HG03045 (cell line): ENCODE results near the gene SPRED3.
"Not testable (repeated sequence)": the region's sequence is repeated elsewhere in the genome, so short reads cannot be mapped to it uniquely, and the experiment has no call there.

ENCODE experiments used
- ATAC-seq: cut with Tn5 transposase; IDR thresholded peaks from one replicate; pipeline ENCODE4 v1.9.1; 2021; ENCODE audit warnings: mild to moderate bottlenecking, moderate library complexity; ENCODE audit not compliant: unreplicated experiment

Gene SPRED3

GRCh38 chr19:38389957-38390924 lies 1.7 kb downstream of the SPRED3 start:
- no peak for ATAC-seq

DNA sequence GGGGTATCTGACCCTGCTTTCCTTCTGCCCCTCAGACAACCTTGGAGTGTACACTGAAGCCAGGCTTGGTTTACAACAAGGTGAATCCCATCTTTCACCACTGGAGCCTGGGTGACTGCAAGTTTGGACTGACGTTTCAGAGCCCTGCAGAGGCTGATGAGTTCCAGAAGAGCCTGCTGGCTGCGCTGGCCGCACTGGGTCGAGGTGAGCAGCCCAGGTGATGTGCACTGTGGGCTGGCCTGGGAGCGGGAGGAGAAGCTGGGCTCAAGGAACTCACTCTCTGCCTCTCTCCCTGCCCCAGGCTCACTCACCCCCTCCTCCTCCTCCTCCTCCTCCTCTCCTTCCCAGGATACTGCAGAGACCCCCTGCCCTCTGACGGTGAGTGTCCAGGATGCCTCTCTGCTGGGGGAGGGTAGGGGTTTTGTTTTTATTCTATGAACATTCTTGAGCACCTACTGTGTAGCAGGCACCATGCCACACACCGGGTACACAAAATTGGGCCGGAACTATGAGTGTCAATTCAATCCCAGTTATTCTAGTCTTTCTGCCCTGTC lies 3.5 kb downstream of the SPRED3 start:
- no peak for ATAC-seq

- ATAC-seq: no peak
Observed at GRCh38 chr19:38392707-38393308, 4.3 kb downstream of the SPRED3 start.

DNA sequence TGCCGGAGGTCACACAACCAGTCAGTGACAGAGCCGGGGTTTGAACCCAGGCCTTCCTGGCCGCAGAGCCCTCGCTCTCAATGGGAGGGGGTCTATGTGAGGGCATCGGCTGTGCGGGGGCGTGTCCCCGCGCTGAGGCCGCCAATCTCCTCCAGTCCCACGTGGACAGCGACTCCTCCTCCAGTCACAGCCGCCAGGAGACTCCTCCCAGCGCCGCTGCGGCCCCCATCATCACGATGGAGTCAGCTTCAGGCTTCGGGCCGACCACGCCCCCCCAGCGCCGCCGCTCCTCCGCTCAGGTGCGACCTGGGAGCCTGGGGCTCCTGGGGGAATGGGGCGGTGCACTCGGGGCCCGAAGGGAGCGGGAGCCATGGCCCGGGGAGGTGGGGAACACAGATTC lies 6.0 kb downstream of the SPRED3 start:
- ATAC-seq: no peak

GRCh38 chr19:38395381-38396114 lies 7.1 kb downstream of the SPRED3 start:
- no peak for ATAC-seq

- no peak for ATAC-seq
Observed at GRCh38 chr19:38399081-38399480, 10.6 kb downstream of the SPRED3 start.

DNA sequence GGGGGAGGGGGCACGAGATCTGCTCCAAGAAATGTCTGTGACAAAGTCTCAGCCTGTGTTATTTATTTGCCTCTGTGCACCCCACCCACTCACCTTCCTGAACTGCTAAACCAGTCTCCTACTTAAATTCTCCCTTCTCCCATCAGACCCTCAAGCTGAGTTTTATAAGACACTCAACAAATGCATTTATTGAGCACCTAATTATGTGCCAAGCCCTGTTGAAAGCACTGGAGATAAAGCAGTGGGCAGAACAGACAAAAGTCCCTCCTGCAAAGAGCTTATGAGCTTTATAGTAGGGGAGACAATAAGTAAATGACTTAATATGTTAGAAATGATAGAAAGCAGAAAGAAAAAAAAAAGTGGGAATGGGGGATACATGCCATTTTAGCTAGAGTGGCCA lies 11.0 kb downstream of the SPRED3 start:
- ATAC-seq: no peak

GRCh38 chr19:38400361-38400760 lies 11.9 kb downstream of the SPRED3 start:
- ATAC-seq: no peak

GRCh38 chr19:38401148-38401547 lies 12.7 kb downstream of the SPRED3 start:
- ATAC-seq: no peak

DNA sequence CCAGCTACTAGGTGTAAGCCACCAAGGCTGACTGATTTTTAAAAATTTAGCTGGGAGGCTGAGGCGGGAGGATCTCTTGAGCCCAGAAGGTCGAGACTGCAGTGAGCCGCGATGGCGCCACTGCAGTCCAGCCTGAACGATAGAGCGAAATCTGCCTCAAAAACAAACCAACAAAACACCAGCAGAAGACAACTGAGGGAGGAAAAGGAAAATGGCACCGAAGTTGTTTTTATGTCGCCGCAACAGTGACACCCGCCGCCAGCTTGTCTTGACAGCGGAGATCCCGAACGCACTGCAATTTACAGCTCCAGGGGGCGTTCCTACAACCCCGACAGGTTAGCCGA lies 14.1 kb downstream of the SPRED3 start:
- peak; percentile 3 for ATAC-seq

DNA sequence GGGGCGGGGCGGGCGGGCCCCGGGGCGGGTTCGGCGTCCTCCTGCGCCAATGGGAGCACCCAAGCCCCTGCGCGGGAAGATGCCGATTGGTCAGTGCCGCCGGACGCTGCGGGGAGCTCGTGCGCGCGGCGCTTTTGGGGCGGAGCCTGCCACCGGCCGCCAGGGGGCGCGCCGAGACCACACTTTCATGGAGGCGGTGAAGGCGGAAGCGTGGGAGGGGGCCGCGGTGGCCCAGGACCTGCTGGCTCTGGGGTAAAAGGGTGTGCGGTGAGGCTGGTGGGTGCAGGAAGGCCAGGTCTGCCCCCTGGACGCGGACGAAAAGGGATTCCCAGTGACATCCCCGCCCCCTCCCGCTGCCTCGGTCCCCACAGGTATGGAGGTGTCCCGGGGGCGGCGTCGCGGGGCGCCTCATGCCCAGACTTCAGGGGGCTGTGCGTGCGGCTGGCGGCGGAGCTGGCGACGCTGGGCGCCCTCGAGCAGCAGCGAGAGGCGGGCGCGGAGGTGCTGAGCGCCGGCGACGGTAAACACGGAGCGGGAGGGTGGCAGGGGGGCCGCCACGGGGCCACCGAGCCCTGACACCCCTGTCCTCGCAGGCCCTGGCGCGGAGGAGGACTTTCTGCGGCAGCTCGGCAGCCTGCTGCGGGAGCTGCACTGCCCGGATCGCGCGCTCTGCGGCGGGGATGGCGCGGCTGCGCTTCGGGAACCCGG lies 14.6 kb downstream of the SPRED3 start, which contains the start of gene FAM98C:
Gene FAM98C (plus strand): TSS at position 127 of the 708 bp plus-strand sequence. CDS start 61 bp downstream, at position 188.
- ATAC-seq: peak; percentile 94

DNA sequence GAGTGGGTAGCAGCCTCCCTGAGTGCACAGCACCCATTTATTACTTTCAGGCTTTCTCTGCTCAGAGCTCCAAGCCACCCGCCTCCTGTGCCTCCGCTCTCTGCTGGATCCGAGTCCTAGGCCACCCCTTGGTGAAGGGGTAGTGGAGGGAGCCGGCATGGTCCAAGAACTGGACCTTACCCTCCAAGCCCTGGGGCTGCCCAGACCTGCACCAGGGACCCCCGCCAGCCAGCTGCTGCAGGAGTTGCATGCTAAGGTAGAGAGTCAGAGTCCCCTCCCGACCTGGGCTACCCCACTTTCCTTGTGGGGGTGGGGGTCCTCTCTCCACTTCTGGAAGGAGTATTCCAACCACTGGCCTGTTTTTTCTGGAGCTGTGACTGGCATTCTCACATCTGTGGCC lies 16.4 kb downstream of the SPRED3 start:
- ATAC-seq: no peak

- ATAC-seq: no peak
Observed at GRCh38 chr19:38405276-38405675, 16.8 kb downstream of the SPRED3 start.

DNA sequence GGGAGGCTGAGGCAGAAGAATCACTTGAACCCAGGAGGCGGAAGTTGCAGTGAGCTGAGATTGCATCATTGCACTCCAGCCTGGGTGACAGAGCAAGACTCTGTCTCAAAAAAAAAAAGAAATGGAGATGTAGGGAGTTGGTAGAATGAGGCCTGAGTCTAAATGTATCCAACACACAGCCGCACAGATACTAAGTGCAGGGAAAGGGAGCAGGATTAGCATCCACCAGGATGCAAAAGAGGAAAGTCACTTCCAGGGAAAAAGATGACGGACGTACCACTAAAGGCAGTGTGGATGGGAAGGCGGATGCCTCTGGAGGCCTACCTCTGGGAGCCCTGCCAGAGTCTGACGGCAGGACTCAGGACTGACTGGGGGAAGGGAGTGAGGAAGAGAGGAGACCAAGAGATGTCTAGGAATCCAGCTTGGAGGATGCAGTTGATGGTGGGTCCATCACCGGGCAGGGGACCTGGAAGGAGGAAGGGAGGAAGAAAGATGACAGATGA lies 21.2 kb downstream of the SPRED3 start:
- no peak for ATAC-seq

DNA sequence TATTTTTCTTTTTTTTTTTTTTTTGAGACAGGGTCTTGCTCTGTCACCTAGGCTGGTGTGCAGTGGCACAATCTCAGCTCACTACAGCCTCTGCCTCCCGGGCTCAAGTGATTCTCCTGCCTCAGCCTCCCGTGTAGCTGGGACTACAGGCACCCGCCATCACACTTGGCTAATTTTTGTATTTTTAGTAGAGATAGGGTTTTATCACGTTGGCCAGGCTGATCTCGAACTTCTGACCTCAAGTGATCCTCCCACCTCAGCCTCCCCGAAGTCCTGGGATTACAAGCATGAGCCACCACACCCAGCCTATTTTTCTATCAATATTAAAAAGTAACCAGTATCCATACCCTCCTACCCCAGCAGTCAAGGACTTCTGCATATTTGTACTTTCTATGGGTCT lies 21.9 kb downstream of the SPRED3 start:
- ATAC-seq: not testable (repeated sequence)

- ATAC-seq: no peak
Observed at GRCh38 chr19:38411041-38411712, 22.7 kb downstream of the SPRED3 start.

GRCh38 chr19:38411898-38412297 lies 23.4 kb downstream of the SPRED3 start:
- not testable (repeated sequence) for ATAC-seq

DNA sequence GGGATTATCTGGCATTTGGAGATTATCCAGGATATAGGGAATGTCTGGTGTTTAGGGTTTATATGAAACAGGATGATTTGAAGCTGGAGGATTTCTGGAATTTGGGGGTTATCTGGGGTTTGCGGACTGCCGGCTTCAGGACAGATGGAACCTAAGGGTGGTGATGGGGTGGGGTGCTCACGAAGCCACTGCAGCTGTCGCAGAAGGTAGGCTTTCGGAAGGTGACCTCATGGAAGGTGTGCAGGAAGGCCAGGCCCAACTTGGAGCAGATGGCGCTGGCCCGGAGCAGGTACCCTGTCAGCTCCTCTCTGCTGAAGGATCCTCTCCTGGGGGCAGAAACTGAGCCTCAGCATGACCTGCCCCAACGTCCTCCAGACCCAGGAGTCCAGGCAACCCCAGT lies 24.0 kb downstream of the SPRED3 start:
- no peak for ATAC-seq

DNA sequence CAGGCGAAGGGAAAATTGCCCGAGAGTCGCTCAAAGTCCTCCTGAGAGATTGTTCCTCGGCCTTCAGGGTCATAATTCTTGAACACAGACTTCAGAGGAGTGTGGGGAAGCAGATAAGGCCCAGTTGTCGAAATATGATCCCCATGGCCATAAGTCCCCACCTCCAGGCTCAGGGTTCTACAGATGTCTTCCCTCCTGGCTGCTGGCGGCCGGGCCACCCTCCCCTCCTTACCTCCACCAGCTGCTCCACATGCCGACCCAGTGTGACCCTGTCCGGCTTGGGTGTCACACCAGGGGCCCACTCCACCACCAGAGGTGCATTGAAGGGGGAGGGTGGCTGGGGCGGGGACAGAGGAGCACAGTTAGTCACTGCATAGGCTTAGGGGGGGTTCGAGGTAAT lies 24.5 kb downstream of the SPRED3 start:
- no peak for ATAC-seq

GRCh38 chr19:38413416-38413815 lies 24.9 kb downstream of the SPRED3 start:
- no peak for ATAC-seq
